ENCODE data around the gene ZNF716.

ZNF716 gene

DNA sequence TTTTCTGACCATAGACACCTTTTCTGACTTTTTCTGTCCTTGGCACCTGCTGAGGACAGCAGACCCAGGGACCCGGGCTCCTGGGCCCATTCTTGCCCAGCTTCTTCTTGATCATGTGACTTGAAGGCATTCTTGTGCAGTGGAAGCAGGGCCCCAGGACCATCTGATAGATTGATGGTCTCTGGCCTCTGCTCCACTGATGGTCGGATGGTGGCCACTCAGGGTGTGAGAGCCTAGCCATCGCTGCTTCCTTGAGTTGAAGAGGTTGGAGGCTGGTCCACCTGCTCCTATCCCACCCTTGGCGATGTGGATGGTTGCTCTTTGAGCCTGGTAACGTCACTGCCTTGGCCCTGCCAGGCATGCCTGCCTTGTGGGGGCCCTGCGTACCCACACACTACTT lies 37.8 kb upstream of the ZNF716 start:
- DNase-seq (ENCODE audit: extremely low spot score) = no peak
- ChIA-PET CTCF (no interaction called here), POLR2A (no interaction called here)
- TF ChIP-seq, protein P1, sequence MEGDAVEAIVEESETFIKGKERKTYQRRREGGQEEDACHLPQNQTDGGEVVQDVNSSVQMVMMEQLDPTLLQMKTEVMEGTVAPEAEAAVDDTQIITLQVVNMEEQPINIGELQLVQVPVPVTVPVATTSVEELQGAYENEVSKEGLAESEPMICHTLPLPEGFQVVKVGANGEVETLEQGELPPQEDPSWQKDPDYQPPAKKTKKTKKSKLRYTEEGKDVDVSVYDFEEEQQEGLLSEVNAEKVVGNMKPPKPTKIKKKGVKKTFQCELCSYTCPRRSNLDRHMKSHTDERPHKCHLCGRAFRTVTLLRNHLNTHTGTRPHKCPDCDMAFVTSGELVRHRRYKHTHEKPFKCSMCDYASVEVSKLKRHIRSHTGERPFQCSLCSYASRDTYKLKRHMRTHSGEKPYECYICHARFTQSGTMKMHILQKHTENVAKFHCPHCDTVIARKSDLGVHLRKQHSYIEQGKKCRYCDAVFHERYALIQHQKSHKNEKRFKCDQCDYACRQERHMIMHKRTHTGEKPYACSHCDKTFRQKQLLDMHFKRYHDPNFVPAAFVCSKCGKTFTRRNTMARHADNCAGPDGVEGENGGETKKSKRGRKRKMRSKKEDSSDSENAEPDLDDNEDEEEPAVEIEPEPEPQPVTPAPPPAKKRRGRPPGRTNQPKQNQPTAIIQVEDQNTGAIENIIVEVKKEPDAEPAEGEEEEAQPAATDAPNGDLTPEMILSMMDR (IDR thresholded peaks at IDR 0.05; ENCODE audit: control extremely low read depth, extremely low read depth, low read depth, missing control alignments) = no peak

DNA sequence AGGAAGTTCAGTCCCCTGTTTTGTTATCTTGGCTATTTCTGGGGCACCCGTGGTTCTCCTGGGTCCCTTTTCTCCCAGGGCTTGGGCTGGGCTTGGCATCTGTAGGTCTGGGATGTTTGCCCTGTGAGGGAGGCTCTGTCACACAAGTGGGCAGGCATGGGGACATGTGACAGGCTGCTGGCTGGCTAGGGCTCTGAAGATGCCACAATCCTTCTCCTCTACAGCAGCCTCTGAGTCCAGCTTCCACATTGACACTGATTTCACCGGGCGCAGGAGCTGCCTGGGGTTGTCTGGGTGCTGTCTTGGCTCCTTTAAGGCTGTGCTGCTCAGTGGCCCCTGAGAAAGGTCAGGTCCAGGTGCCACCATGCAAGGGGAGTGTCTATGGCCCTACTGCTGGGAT lies 37.4 kb upstream of the ZNF716 start:
- TF ChIP-seq, protein P1 (IDR thresholded peaks at IDR 0.05; ENCODE audit: control extremely low read depth, extremely low read depth, low read depth, missing control alignments) = no peak
- ChIA-PET CTCF (no interaction called here), POLR2A (no interaction called here)
- no peak for DNase-seq (ENCODE audit: extremely low spot score)

DNA sequence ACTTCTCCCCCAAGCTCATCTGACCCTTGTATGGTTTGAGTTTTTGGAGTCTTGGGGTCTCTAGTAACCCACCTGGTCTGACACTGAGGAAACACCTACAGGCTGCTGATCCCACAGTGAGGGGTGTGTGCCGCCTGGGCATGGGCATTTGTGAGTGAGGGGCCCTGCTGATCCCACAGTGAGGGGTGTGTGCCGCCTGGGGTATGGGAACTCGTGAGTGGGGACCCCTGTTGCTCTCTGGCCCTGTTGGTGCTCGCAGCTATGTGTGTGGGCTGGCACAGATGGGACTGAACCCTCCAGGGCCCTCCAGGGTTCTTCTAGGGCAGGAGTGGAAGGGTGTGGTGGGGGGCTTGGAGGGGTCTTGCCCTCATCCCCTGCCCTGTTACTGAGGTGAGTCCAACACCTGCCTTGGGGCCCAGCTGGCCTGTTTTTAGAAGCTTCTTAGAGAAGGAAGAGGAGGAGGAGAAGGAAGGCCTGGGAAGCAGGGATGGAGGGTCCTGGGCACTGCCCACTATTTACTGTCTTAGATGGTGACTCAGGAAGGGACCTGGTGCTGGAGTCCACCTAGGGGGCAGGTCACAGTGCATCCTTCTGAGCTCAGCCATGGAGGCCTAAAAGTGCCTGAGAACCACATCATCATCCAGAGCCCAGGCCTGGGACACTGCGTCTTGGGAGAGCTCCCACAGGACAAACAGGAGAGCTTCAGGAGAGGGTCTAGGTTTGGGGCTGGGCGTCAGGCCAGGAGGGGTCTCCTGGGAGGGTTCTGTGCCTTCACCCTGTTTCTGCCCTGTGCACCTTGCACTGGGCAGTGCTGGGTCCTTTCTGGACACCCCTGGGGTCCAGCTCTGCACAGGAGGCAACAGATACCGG lies 36.2 kb upstream of the ZNF716 start:
- POLR2A ChIA-PET = no interaction called here
- CTCF ChIA-PET = no interaction called here
- TF ChIP-seq, protein P1 (IDR thresholded peaks at IDR 0.05; ENCODE audit: control extremely low read depth, extremely low read depth, low read depth, missing control alignments) = no peak
- no peak for DNase-seq (ENCODE audit: extremely low spot score)

DNA sequence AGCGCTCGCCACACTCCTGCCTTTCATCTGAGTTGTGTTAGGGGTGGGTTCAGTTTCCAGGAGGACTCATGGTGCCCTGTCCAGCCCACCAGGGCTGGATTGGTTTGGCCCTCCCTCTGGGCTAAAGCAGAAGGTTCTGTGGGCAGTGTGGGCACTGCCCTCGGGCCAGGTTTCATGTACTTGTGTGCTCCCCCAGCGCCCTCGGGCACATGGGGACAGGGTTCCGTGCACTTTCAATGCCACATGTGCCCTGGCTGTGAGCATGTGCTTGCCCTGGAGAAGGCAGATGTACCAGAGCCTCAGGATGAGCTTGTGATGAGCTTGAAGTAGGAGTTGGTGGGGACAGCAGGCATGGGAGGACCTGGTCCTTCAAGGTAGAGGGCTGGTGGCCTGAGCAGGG lies 35.6 kb upstream of the ZNF716 start:
- DNase-seq (ENCODE audit: extremely low spot score) = no peak
- CTCF ChIA-PET = no interaction called here
- POLR2A ChIA-PET = no interaction called here
- TF ChIP-seq, protein P1 (IDR thresholded peaks at IDR 0.05; ENCODE audit: control extremely low read depth, extremely low read depth, low read depth, missing control alignments) = no peak

DNA sequence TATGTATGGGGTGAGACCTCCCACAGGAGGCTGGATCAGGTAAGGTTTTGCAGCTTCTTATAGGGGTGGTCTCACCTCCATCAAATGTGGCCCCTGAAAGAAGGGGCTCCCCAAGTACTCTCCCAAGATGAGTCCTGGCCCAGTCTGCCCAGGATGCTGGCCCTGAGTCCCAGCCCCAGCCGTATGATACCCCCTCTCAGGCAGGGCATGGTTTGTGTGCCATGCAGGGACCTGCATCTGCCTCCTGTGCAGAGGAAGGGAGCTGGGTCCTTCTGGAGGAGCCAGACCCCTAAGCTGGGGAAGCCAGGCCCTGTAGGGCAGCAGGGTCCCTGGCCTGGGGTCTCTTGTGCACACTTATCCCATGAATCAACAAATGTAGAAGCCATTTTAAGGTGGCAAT lies 35.1 kb upstream of the ZNF716 start:
- no peak for DNase-seq (ENCODE audit: extremely low spot score)
- ChIA-PET CTCF (no interaction called here), POLR2A (no interaction called here)
- TF ChIP-seq, protein P1 (IDR thresholded peaks at IDR 0.05; ENCODE audit: control extremely low read depth, extremely low read depth, low read depth, missing control alignments) = no peak

DNA sequence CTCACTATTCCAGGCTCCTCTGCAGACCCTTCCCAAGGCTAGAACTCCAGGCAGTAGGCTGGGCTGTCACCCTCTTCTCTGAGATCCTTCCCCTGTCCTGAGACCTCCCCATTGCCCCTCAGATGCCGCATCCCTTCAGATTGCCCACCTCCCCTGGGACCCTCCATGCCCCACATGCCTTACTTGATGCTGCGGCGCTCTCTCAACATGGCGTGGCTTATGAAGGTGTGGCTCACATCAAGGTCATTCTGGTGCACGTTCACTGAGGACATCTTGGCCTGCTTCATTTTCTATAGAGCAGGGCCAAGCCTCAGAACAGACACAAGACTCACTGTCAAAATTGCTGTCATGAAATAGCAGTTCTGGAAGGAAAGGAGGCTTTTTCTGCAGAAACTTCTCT lies 34.7 kb upstream of the ZNF716 start:
- TF ChIP-seq, protein P1 (IDR thresholded peaks at IDR 0.05; ENCODE audit: control extremely low read depth, extremely low read depth, low read depth, missing control alignments) = no peak
- ChIA-PET CTCF (no interaction called here), POLR2A (no interaction called here)
- no peak for DNase-seq (ENCODE audit: extremely low spot score)

Measured in GM10248 (cell line).